GM18502 (cell line): ENCODE measurements around the gene HENMT1.
A peak's percentile ranks its signal among the peaks of the same experiment; 100 is the strongest.
"Not testable (repeated sequence)": the region's sequence is repeated elsewhere in the genome, so short reads cannot be mapped to it uniquely, and the experiment has no call there.

Experiments used
- ATAC-seq: cut with Tn5 transposase; IDR thresholded peaks from one replicate; pipeline ENCODE4 v1.9.1; 2021; ENCODE audit warnings: mild to moderate bottlenecking; ENCODE audit not compliant: unreplicated experiment, poor library complexity

The HENMT1 gene

DNA sequence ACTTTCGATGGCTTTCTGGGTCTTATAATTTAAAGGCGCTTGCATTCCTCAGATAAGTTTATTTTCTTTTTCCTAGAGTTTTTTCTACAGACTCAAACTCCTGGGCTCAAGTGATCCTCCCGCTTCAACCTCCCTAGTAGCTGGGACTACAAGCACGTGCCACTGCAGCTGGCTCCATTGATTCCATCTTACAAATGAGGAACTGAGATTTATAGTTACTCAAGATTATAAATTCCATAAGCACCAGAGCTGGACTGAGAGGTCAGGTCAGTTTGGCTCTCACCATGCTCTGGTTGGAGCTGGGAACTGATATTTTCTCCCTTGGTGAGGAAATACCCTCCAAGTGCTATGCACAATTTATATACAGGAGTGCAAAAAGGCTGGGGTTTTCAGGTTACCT lies 17.8 kb upstream of the HENMT1 start:
- no peak for ATAC-seq

DNA sequence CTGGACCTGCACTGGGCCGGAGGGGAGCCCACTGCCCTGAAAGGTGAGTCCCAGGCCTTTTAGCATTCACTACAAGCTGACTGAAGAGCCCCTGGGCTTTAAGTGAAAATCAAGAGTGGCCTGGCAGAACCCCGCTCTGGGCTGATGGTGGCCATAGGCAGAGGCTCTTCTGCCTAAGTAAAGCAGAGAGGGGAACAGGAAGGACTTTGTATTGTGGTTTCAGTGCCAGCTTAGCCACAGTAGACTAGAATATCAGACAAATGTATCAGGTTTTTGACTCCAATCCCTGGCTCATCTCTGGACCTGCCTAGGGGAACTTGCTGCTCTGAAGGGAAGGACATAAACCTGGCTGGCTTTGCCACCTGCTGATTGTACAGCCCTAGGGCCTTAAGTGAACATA lies 10.2 kb upstream of the HENMT1 start:
- ATAC-seq: no peak

DNA sequence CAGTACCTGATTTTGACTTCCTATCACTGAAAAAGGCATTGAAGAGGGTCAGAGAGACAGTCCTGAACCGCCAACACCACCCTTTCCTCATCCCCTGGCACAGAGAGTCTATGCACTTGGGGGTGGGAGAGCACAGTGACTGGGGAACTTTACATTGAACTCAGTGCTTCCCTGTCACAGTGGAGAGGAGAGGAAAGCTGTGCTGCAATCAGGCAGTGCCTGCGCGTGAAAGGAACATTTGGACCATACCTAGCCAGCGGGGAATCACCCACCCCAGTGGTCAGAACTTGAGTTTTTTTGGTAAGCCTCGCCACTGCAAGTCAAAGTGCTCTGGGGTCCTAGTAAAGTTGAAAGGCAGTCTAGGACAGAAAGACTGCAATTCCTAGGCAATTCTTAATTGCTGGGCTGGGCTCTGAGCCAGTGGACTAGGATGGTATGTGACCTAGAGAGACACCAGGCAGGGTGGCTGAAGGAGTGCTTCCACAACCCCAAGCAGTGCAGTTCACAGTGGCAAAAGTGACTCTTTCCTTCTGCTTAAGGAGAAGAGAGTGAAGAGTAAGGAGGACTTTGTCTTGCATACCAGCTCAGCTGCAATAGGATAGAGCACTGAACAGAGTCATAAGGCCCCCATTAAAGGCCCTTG lies 9.4 kb upstream of the HENMT1 start:
- no peak for ATAC-seq

DNA sequence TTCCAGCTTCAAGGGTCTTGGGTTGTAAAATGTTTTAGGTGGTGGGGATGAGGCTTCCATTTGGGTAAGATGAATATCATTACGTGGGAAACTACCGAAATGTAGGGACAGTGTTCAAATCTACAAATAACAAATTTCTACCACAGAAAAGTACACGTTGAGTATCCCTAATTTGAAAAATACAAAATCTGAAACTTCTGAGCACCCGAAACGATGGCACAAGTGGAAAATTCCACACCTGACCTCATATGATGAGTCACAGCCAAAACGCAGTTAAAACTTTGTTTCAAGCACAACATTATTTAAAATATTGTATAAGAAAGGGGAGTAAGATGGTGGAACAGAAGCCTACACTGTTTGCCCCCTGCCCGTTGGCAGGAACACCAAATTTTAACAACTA lies 8.8 kb upstream of the HENMT1 start:
- no peak for ATAC-seq

DNA sequence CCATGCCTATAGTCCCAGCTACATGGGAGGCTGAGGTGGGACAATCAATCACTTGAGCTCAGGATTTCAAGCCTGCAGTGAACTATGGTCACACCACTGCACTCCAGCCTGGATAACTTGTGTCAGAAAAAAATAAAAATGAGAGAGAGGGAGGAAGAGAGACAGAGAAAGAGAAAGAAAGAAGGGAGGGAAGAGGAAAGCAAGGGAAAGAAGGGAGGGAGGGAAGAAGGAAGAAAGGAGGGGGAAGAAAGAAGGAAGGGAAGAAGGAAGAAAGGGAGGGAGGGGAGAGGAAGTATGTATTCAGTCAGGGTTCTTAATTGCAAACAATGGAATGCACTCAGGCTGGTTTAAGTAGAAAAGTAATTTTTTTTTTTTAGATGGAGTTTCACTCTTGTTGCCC lies 7.9 kb upstream of the HENMT1 start:
- no peak for ATAC-seq

DNA sequence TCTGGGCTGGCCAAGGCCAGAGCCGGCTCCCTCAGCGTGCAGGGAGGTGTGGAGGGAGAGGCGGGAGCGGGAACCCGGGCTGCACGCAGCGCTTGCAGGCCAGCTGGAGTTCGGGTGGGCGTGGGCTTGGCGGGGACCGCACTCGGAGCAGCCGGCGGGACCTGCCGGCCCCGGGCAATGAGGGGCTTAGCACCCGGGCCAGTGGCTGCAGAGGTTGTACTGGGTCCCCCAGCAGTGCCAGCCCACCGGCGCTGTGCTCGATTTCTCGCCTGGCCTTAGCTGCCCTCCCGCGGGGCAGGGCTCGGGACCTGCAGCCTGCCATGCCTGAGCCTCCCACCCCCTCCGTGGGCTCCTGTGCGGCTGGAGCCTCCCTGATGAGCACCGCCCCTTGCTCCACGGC lies 6.5 kb upstream of the HENMT1 start:
- ATAC-seq: not testable (repeated sequence)

DNA sequence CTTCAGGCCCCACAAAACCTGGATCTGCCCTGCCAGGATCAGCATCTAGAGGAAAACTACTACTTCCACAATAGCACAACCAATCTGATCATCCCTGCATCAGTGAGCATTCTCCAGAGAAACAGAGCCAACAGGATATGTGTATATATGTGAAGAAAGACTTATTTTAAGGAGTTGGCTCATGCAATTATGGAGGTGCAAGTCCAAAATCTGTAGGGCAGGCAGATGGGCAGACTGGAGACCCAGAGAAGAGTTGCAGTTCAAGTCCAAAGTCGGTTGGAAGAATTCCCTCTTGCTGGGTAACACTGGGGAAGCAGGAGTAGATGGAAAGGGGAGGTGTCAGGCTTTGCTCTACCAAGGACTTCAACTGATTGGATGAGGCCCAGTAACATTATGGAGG lies 4.9 kb upstream of the HENMT1 start:
- ATAC-seq: no peak

- ATAC-seq: no peak
These were observed 4.2 kb upstream of the HENMT1 start for GRCh38 chr1:108665067-108665466.

GRCh38 chr1:108664481-108664880 lies 3.6 kb upstream of the HENMT1 start:
- ATAC-seq: no peak

DNA sequence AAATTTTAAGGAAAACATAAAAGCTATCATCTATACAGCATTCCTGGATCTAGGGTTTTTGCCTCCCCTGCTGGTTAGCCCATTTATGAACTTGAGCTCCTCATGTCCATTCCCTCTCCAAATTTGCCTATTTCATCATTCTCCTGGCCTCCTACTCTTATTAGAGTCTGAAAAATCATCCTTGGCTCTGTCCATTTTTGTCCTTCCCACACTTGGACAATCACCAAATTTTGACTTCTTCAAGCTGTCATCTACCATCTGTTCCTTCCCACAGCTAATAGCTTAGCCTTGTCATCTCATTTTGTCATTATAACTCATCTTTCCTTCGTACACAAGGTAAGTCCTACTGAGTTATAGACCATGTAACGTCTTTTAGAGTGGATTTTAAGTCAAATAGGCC lies 2.2 kb upstream of the HENMT1 start:
- no peak for ATAC-seq

DNA sequence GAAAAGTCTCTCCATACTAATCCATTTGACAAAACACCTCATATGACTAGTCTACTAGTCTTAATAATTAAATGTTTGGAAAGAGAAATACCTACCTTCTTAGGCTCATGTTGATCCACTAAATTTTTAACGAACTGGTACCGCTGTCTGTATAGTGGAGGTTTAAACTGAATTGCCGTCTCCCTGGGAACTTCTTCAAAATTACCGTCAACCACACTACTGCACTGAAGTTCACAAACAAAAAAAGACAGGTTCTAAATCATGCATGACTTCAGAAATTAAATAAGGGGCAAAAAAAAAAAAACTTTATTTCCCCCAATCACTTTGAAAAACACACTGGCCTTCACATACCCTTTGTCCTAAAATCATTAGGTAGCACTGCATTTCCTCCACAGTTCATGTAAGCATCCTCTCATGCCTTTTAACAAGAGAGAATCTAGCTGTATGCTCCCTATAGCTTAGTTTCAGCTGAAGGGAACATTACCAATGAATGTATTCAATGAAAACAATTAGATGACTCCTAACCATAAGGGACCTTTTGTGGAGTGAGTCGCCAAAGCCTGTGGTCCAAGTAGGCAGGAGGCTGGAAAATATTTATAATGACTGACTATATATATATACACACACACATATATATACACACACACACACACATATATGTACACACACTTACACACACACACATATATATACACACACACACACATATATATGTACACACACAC lies 3.4 kb downstream of the HENMT1 start:
- no peak for ATAC-seq

DNA sequence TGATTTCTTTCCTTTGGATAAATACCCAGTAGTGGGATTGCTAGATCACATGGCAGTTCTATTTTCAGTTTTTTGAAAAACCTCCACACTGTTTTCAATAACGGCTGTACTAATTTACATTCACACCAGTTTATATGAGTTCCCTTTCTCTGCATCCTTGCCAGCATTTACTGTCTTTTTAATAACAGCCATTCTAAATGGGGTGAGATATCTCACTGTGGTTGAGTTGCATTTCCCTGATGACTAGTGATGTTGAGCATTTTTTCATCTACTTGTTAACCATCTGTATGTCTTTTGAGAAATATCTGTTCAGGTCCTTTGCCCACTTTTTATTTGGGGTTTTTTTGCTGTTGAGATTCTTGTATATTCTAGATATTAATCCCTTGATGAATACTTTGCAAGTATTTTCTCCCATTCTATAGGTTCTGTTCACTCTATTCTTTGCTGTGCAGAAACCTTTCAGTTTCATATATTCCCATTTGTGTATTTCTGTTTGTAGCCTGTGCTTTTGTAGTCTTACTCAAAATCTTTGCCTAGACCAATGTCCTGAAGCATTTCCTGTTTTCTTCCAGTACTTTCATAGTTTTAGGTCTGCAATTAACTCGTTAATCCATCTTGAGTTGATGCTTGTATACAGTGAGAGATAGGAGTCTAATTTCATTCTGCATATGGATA lies 7.3 kb downstream of the HENMT1 start:
- ATAC-seq: no peak

DNA sequence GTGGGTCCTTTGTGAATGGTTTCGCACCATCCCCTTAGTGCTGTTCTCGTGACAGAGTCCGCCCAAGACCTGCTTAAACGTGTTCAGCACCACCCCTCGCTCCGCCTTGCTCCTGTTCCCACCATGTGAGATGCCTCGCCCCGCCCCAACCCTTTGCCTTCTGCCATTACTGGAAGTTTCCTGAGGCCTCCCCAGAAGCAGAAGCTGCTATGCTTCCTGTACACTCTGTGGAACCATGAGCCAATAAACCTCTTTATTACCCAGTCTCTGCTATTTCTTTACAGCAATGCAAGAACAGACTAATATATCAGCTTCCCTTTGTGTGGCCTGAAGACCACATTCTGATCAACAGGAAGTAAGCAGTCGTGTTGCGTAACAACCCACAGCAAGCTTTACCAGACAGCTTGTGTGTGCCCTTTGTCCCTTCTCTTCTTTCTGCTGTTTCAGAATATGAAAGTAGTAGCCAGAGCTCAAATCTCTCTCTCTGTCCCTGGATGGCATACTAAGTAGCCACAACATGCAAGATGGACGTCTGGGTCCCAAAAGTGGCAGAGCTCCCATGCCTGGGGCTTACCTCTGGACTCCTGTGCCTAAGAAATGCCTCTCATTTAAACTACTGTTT lies 14.1 kb downstream of the HENMT1 start:
- ATAC-seq: peak; percentile 73

DNA sequence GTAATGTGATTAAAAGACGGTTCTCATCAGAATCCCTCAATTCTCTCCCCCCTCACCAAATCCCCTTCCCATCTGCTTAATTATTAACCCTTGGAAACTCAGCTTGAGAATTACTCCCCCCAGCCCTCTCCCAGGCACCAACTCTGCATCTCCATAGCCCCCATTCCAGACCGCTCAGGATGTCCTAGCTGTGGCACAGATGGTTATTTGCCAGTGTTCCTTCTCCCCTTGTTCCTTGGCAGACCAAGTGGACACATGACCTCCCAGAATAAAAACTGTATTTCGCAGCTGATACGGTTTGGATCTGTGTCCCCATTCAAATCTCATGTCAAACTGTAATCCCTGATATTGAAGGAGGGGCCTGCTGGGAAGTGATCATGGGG lies 14.6 kb downstream of the HENMT1 start:
- ATAC-seq: no peak

DNA sequence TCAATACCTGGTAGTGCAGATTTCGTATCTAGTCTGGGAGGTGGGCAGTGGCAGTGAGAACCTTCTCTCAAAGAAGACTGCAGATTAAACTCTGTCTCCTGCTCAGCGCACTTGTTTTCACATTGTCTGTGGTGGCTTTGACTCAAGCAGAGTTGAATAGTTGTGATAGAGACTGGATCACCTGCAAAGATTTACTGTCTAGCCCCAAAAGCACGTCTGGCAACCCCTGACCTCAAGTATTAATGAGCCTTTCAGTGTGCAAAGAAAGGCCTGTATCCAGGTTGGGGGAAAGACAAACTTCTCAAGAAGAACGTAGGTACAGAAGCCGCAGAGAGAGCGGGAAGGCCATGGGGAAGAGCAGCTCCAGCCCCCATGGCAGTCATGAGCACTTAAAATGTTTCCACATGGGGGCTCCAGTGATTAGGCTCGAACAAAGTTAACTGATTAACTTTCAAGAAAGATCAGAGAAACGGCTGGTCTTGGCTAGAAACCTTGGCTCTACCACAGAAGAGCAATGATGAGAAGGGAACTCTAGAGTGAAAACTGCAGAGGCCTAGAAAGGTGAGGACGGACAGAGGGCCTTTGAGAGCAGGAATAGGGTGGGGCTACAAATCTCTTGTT lies 15.2 kb downstream of the HENMT1 start:
- no peak for ATAC-seq

DNA sequence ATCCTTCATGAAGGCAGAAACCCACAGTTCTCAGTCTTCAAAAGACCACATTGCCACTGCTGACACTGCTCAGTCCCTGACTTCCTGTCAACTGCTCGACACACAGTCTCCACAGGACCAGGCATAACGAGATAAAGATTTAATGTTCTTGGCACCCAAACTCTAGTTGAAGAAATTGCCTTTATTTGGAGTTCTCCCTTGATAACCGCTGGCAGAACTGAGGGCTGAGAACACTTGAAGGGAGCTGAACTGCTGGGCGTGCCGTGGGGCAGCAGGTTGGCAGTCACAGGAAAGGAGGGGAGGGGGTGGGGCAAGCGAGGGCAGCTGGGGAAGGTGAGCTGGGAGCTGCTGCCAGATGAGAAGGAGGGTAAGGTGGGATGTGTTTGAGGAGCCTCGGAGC lies 15.9 kb downstream of the HENMT1 start:
- ATAC-seq: no peak

GRCh38 chr1:108643492-108644335 lies 17.2 kb downstream of the HENMT1 start:
- peak; percentile 70 for ATAC-seq

DNA sequence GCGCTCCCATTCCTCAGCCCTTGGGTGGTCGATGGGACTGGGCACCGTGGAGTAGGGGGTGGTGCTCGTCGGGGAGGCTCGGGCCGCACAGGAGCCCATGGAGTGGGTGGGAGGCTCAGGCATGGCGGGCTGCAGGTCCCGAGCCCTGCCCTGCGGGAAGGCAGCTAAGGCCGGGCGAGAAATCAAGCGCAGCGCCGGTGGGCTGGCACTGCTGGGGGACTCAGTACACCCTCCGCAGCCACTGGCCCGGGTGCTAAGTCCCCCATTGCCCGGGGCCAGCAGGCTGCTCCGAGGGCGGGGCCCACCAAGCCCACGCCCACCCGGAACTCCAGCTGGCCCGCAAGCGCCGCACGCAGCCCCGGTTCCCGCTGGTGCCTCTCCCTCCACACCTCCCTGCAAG lies 20.0 kb downstream of the HENMT1 start:
- not testable (repeated sequence) for ATAC-seq

DNA sequence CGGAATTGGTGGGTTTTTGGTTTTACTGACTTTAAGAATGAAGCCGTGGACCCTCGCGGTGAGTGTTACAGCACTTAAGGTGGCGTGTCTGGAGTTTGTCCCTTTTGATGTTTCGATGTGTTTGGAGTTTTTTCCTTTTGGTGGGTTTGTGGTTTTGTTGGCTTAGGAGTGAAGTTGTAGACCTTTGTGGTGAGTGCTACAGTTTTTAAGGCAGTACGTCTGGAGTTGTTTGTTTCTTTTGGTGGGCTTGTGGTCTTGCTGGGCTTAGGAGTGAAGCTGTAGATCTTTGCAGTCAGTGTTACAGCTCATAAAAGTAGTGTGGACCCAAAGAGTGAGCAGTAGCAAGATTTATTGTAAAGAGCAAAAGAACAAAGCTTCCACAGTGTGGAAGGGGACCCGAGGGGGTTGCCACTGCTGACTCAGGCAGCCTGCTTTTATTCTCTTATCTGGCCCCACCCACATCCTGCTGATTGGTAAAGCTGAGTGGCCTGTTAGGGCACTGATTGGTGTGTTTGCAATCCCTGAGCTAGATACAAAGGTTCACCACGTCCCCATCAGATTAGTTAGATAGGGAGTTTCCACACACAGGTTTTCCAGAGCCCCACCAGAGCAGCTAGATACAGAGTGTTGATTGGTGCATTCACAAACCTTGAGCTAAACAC lies 20.9 kb downstream of the HENMT1 start:
- ATAC-seq: no peak
